Measurements from ENCODE around the gene SLC30A7. TPM values are rescaled to one million over a fixed set of nuclear protein-coding genes. Genes with fewer than 3 reads are reported as not detected.
A peak's percentile ranks its signal among the peaks of the same experiment; 100 is the strongest.

SLC30A7 gene
- total and polyA plus RNA-seq, 4 donors: 6.0 to 38.9 (median 10.9) TPM

DNA sequence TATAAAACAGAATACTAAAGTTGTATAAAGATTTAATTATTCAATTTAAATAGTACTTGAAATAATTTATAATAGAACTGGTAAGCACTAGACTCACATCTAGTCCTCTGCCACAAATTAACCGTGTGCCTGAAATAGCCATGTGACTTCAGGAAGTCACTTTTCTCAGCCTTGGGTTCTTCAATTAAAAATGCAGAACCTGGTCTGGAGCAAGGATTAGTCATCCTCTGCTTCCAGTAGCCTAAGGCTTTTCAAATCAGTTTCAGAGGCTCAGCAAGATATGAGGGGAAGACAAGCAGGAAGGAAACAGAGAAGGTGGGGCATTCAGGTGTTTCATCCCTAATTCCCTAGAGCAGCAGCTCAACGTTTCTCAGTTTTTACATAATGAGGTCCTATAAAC lies 106.7 kb downstream of the SLC30A7 start:
- Histone ChIP-seq H3K9me3 (ENCODE audit: control insufficient read depth in 4 of 4, low read length in 3 of 4) (no peaks in the 10 kb centered on the region), H3K36me3 (ENCODE audit: control insufficient read depth in 4 of 4, insufficient read depth in 3 of 4, low read depth in 1 of 4, low read length in 3 of 4) (peaks cover 0 to 9% (median 0%) of the 10 kb centered on the region in 4 donors), H3K4me3 (ENCODE audit: low read depth in 1 of 3, low read length in 3 of 3) (no peak overlapping the region), H3K9ac (ENCODE audit: low read depth in 1 of 2, low read length in 2 of 2) (no peak overlapping the region), H3K27ac (ENCODE audit: low read depth in 1 of 2, low read length in 2 of 2) (no peak overlapping the region), H3K4me1 (ENCODE audit: control insufficient read depth in 4 of 4, insufficient read depth in 4 of 4, low read length in 3 of 4) (peaks cover 2 to 12% (median 9%) of the 10 kb centered on the region in 4 donors), H3K27me3 (ENCODE audit: control insufficient read depth in 4 of 4, insufficient read depth in 4 of 4, low read length in 3 of 4) (no peaks in the 10 kb centered on the region)
- no peak for DNase-seq (ENCODE audit: low spot score)
- no peak for TF ChIP-seq RAD21 (IDR thresholded peaks at IDR 0.05)
- TF ChIP-seq SP1 (IDR thresholded peaks at IDR 0.05): no peak
- no peak for TF ChIP-seq RXRA (IDR thresholded peaks at IDR 0.05)
- TF ChIP-seq FOXA2 (IDR thresholded peaks at IDR 0.05): no peak
- no peak for TF ChIP-seq YY1 (IDR thresholded peaks at IDR 0.05)
- 71% methylated on average over 2 of the region's 2 CpGs for WGBS

DNA sequence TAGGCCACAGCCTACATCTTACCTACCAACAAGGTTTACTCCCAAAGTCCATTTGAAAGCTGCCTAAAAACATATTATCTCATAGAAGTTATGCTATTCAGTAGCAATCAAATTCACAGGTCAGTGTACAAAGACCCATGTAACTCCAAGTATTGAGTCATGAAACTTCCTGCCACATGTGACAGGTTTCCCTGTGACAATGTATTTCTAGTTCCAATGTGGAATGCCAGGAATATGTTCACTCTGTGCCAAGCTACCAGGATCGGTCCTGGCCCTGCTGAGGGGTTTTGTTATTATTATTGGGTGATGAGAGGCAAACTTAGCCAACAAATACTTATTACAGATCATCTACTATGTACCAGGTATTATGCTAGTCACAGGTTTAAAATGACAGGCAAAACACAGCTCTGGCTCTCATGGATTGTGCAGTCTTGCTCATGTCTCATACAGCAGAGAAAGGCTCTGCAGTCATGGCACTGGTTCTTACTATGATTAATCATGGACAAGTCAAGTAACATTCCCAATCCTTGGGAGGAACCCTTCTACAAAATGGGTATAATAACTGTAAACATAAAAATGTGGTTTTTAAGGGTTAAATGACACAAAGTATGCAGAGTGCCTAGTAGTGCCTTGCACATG lies 107.2 kb downstream of the SLC30A7 start:
- Histone ChIP-seq H3K4me1 (ENCODE audit: control insufficient read depth in 4 of 4, insufficient read depth in 4 of 4, low read length in 3 of 4) (peaks cover 2 to 12% (median 9%) of the 10 kb centered on the region in 4 donors), H3K36me3 (ENCODE audit: control insufficient read depth in 4 of 4, insufficient read depth in 3 of 4, low read depth in 1 of 4, low read length in 3 of 4) (peaks cover 0 to 9% (median 0%) of the 10 kb centered on the region in 4 donors), H3K27ac (ENCODE audit: low read depth in 1 of 2, low read length in 2 of 2) (no peak overlapping the region), H3K9me3 (ENCODE audit: control insufficient read depth in 4 of 4, low read length in 3 of 4) (no peaks in the 10 kb centered on the region), H3K4me3 (ENCODE audit: low read depth in 1 of 3, low read length in 3 of 3) (no peak overlapping the region), H3K9ac (ENCODE audit: low read depth in 1 of 2, low read length in 2 of 2) (no peak overlapping the region), H3K27me3 (ENCODE audit: control insufficient read depth in 4 of 4, insufficient read depth in 4 of 4, low read length in 3 of 4) (no peaks in the 10 kb centered on the region)
- TF ChIP-seq, protein P1, sequence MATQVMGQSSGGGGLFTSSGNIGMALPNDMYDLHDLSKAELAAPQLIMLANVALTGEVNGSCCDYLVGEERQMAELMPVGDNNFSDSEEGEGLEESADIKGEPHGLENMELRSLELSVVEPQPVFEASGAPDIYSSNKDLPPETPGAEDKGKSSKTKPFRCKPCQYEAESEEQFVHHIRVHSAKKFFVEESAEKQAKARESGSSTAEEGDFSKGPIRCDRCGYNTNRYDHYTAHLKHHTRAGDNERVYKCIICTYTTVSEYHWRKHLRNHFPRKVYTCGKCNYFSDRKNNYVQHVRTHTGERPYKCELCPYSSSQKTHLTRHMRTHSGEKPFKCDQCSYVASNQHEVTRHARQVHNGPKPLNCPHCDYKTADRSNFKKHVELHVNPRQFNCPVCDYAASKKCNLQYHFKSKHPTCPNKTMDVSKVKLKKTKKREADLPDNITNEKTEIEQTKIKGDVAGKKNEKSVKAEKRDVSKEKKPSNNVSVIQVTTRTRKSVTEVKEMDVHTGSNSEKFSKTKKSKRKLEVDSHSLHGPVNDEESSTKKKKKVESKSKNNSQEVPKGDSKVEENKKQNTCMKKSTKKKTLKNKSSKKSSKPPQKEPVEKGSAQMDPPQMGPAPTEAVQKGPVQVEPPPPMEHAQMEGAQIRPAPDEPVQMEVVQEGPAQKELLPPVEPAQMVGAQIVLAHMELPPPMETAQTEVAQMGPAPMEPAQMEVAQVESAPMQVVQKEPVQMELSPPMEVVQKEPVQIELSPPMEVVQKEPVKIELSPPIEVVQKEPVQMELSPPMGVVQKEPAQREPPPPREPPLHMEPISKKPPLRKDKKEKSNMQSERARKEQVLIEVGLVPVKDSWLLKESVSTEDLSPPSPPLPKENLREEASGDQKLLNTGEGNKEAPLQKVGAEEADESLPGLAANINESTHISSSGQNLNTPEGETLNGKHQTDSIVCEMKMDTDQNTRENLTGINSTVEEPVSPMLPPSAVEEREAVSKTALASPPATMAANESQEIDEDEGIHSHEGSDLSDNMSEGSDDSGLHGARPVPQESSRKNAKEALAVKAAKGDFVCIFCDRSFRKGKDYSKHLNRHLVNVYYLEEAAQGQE (IDR thresholded peaks at IDR 0.05): no peak
- TF ChIP-seq SP1 (IDR thresholded peaks at IDR 0.05) (peak; percentile 14), HNF4A (conservative IDR thresholded peaks at IDR 0.05) (peak in 1 of 2 donors; percentile 32), JUND (IDR thresholded peaks at IDR 0.05) (no peak)
- no peak for DNase-seq (ENCODE audit: low spot score)
- WGBS: 58% methylated on average over 1 of the region's 1 CpG

DNA sequence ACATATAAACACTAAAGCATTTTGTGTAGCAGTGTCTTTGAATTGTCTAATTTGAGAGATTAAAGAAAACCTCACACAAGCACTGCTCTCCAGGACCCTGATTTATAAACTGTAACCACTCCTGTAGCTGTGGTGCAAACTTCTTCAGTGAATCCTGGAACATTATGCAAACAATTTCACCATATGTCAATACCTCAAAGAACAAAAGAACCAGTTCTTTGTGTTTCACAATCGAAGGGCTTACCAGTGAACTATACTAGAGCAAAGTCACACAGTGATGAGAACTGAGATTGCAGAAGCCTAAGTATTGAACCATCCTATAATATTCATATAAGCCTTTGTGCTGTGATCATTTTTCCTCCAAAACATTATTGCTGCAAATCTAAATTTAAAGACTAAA lies 108.2 kb downstream of the SLC30A7 start:
- Histone ChIP-seq H3K9ac (ENCODE audit: low read depth in 1 of 2, low read length in 2 of 2) (no peak overlapping the region), H3K36me3 (ENCODE audit: control insufficient read depth in 4 of 4, insufficient read depth in 3 of 4, low read depth in 1 of 4, low read length in 3 of 4) (peaks cover 0 to 9% (median 0%) of the 10 kb centered on the region in 4 donors), H3K27me3 (ENCODE audit: control insufficient read depth in 4 of 4, insufficient read depth in 4 of 4, low read length in 3 of 4) (no peaks in the 10 kb centered on the region), H3K9me3 (ENCODE audit: control insufficient read depth in 4 of 4, low read length in 3 of 4) (no peaks in the 10 kb centered on the region), H3K4me1 (ENCODE audit: control insufficient read depth in 4 of 4, insufficient read depth in 4 of 4, low read length in 3 of 4) (peaks cover 2 to 12% (median 9%) of the 10 kb centered on the region in 4 donors), H3K4me3 (ENCODE audit: low read depth in 1 of 3, low read length in 3 of 3) (no peak overlapping the region), H3K27ac (ENCODE audit: low read depth in 1 of 2, low read length in 2 of 2) (peak overlapping the region in 1 of 2 donors; percentile 29)
- WGBS: 18% methylated on average over 1 of the region's 1 CpG
- no peak for DNase-seq (ENCODE audit: low spot score)
- TF ChIP-seq EGR1 (IDR thresholded peaks at IDR 0.05; ENCODE audit: low read depth in 2 of 2): peak in 1 of 2 donors; percentile 32
- peak; percentile 60 to 62 for TF ChIP-seq JUND (IDR thresholded peaks at IDR 0.05)
- TF ChIP-seq GABPA (IDR thresholded peaks at IDR 0.05 in 1 of 2, conservative IDR thresholded peaks at IDR 0.05 in 1 of 2): no peak
- TF ChIP-seq YY1 (IDR thresholded peaks at IDR 0.05): peak; percentile 37
- TF ChIP-seq NR2F2 (IDR thresholded peaks at IDR 0.05): no peak
- peak; percentile 44 for TF ChIP-seq HNF4G (IDR thresholded peaks at IDR 0.05)
- TF ChIP-seq, protein P2, sequence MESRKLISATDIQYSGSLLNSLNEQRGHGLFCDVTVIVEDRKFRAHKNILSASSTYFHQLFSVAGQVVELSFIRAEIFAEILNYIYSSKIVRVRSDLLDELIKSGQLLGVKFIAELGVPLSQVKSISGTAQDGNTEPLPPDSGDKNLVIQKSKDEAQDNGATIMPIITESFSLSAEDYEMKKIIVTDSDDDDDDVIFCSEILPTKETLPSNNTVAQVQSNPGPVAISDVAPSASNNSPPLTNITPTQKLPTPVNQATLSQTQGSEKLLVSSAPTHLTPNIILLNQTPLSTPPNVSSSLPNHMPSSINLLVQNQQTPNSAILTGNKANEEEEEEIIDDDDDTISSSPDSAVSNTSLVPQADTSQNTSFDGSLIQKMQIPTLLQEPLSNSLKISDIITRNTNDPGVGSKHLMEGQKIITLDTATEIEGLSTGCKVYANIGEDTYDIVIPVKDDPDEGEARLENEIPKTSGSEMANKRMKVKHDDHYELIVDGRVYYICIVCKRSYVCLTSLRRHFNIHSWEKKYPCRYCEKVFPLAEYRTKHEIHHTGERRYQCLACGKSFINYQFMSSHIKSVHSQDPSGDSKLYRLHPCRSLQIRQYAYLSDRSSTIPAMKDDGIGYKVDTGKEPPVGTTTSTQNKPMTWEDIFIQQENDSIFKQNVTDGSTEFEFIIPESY (IDR thresholded peaks at IDR 0.05): peak; percentile 71
- TF ChIP-seq TAF1 (conservative IDR thresholded peaks at IDR 0.05): no peak
- TF ChIP-seq, protein P3, sequence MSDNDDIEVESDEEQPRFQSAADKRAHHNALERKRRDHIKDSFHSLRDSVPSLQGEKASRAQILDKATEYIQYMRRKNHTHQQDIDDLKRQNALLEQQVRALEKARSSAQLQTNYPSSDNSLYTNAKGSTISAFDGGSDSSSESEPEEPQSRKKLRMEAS (IDR thresholded peaks at IDR 0.05): peak; percentile 36
- peak; percentile 88 for TF ChIP-seq FOXA1 (IDR thresholded peaks at IDR 0.05)
- TF ChIP-seq, protein P4, sequence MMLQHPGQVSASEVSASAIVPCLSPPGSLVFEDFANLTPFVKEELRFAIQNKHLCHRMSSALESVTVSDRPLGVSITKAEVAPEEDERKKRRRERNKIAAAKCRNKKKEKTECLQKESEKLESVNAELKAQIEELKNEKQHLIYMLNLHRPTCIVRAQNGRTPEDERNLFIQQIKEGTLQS (IDR thresholded peaks at IDR 0.05): peak; percentile 62
- TF ChIP-seq SP1 (IDR thresholded peaks at IDR 0.05): peak; percentile 71
- TF ChIP-seq, protein P1 (IDR thresholded peaks at IDR 0.05): peak; percentile 35

All from liver (tissue), 9 donors.